Stimulated activated CD8-positive, alpha-beta memory T cell treated with anti-CD3 and anti-CD28 coated beads, Interleukin-15, amount 100 ng/mL, for 24 hours (primary cell): ENCODE data around the gene AP1M2.

ENCODE experiments used
- DNase-seq: peaks from one replicate; pipeline ENCODE4 v3.0.0-alpha.2; 2020; ENCODE audit warnings: low read depth

Gene AP1M2

DNA sequence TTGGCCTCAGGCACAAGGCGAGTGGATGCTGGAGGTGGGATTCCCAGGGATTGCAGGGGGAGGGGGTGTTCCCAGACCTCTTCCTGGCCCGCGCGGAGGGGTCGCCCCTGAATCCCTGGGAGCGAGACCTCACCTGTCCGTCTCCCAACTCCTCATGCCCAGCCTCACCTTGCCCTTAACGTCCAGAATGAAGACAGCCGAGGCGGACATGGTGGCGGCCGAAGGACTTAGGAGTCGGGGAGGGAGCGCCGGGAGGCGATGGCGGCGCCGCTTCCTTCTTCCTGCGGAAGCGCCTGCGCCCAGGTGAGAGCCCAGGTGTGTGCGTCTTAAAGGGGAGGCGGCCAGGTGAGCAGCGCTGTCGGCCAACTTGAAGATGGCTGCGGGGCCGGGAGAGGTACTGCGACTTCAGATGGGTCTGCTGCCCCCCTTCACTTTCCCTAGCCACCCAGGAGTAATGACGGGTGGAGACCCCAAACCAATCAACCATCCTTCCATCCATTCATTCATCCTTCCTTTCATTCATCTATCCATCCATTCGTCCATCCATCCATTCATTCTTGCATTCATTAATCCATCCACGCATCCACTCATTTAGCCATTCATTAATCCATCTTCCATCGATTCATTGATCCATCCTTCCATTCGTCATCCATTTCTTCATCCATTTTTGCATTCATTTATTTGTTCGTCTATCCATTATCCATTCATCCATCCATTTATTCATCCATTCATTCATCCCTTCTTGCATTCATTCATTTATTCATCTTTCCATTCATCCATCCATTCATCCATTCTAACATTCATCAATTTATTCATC, at the start of gene AP1M2:
Gene AP1M2, minus strand, starts transcription at position 291 of the 817 bp plus-strand sequence. Its CDS starts 81 bp downstream, at position 210.
- no peak for DNase-seq

DNA sequence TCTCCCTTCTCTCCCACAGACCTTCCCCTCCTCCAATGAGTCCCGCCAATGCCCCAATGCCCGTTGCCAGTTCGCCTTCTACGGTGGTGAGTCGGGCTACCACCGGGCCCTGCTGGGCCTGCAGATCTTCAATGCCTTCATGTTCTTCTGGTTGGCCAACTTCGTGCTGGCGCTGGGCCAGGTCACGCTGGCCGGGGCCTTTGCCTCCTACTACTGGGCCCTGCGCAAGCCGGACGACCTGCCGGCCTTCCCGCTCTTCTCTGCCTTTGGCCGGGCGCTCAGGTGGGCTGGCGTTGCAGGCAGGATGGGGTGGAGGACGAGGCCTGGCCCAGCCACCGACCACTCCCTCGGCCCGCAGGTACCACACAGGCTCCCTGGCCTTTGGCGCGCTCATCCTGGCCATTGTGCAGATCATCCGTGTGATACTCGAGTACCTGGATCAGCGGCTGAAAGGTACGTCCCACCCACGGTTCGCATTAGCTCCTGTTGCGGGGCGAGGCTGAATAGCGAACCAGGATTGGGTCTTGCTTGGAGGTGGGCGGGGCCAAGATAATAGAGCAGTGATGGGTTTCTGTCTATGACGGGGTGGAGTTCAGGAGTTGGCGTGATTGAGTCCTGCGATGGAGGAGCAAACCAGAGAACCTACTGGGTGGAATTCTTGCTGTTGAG, 49.3 kb upstream of the AP1M2 start:
- no peak for DNase-seq

DNA sequence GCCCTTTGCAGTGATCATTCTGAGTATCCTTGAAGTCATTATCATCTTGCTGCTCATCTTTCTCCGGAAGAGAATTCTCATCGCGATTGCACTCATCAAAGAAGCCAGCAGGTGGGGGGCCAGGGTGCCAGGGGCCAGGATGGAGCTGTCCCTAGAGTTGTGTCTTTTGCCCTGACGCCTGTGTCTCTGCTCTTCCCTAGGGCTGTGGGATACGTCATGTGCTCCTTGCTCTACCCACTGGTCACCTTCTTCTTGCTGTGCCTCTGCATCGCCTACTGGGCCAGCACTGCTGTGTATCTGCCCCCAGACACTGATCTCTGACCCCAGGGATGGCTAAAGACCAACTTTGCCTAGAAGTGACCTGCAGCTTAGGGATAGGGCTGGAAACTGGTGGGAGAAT, 47.9 kb upstream of the AP1M2 start:
- no peak for DNase-seq

DNA sequence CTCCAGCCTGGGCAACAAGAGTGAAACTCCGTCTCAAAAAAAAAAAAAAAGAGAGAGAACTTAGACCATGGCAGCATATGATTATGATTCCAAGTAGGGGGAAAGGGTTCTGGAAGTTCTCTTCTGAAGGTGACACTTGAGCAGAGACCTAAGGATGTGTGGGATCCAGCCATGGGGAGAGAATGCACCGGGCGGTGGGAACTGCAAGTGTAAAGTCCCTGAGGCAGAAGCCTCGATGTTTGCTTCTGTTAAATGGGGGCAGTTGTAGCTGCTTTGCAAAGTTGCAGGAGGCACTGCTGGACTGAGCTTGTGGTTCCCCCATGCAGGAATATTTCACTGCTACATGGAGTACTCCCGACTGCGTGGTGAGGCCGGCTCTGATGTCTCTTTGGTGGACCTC, 47.3 kb upstream of the AP1M2 start:
- DNase-seq: no peak

GRCh38 chr19:10631874-10632273, 44.8 kb upstream of the AP1M2 start:
- no peak for DNase-seq

- no peak for DNase-seq
Measured at GRCh38 chr19:10625762-10626138, 38.6 kb upstream of the AP1M2 start.

- no peak for DNase-seq
Measured at GRCh38 chr19:10625003-10625761, 38.1 kb upstream of the AP1M2 start, which contains the start of gene SLC44A2. Gene SLC44A2 (plus strand): TSS chr19:10625553. CDS start chr19:10625634, 81 bp downstream.

DNA sequence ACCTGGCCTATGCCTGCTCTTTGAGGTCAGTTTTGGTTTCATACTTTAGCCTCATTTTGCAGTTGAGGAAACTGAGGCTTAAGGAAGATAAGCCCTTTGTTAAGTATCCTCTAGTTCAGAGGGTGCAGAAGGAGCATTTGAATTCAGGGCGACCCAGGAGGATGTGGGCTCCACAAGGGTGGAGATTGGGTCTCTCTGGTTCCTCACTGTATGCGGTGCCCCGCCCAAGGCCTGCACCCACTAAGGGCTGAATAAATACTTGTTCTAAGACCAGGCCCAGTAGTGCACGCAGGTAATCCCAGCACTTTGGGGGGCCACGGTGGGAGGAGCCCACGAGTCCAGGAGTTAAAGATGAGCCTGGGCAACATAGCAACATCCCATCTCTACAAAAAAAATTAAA, 37.5 kb upstream of the AP1M2 start:
- DNase-seq: no peak

GRCh38 chr19:10621966-10622365, 34.9 kb upstream of the AP1M2 start:
- DNase-seq: no peak

GRCh38 chr19:10620786-10621185, 33.7 kb upstream of the AP1M2 start:
- DNase-seq: no peak

DNA sequence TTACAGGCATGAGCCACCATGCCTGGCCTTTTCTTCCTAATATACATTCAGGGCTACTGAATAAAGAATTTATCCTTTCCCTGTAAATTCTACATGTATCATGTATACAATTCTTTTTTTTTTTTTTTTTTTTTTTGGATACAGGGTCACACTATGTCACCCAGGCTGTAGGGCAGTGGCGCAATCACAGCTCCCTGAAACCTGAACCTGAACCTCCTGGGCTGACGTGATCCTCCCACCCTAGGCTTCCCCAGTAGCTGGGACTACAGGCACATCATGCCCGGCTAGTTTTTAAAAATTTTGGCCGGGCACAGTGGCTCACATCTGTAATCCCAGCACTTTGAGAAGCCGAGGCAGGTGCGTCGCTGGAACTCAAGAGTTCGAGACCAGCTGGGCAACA, 31.7 kb upstream of the AP1M2 start:
- no peak for DNase-seq

GRCh38 chr19:10617409-10618121, 30.5 kb upstream of the AP1M2 start:
- no peak for DNase-seq

GRCh38 chr19:10615429-10616023, 28.4 kb upstream of the AP1M2 start:
- DNase-seq: no peak

GRCh38 chr19:10612499-10613119, 25.5 kb upstream of the AP1M2 start:
- DNase-seq: no peak

DNA sequence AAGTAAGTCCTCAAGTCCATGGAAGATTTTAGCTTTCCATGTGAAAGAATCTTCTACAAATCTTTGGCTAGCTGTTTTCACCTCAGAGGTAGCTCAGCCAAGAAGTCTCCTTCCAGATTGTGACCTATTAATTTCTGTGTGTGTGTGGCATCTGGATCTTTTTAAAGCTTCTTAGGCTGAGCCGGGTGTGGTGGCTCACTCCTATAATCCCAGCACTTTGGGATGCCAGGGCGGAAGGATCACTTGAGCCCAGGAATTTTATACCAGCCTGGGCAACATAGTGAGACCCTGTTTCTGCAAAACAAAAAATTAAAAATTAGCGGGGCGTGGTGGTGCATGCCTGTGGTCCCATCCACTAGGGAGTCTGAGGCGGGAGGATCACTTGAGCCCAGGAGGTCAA, 24.8 kb upstream of the AP1M2 start:
- DNase-seq: no peak

GRCh38 chr19:10604460-10604980, 17.4 kb upstream of the AP1M2 start:
- DNase-seq: no peak

- no peak for DNase-seq
Measured at GRCh38 chr19:10603873-10604459, 16.9 kb upstream of the AP1M2 start.

DNA sequence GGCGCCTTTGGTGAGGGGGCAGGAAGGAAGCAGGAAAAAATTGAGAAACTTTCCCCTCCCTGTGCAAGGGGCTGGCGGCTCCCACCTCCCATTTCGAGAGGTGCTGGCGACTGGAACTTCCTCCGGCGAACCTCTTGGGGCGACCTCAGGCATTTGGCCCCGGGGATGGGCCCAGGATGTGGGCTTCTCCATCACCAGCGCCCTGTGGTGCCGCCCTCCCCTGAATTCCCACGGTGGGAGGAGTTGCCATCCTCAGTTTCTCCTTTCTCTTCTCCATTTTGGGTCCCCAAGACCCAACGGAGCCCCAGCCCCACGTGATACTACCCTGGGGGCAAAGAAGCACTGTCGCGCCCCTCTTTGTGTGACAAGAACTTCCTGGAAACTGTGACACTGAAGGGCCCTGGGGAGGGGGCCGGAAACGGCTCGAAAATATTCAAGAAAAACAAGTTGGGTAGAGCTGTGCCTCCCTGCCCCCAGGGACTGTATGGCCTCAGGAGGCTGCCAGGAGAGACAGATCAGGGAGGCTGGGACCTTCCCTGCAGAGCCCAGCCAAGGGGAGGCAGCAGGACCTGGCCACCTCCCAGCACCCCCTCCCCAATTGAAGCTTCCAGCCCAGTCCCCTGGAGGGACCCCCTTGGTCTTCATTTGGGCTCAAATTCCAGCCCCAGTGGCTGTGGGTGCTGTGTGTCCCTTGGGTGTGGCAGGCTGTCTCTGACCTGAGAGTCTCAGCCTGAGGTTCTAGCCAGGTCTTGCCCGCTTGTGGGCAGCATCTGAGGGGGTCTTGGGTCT, 16.2 kb upstream of the AP1M2 start:
- no peak for DNase-seq

DNA sequence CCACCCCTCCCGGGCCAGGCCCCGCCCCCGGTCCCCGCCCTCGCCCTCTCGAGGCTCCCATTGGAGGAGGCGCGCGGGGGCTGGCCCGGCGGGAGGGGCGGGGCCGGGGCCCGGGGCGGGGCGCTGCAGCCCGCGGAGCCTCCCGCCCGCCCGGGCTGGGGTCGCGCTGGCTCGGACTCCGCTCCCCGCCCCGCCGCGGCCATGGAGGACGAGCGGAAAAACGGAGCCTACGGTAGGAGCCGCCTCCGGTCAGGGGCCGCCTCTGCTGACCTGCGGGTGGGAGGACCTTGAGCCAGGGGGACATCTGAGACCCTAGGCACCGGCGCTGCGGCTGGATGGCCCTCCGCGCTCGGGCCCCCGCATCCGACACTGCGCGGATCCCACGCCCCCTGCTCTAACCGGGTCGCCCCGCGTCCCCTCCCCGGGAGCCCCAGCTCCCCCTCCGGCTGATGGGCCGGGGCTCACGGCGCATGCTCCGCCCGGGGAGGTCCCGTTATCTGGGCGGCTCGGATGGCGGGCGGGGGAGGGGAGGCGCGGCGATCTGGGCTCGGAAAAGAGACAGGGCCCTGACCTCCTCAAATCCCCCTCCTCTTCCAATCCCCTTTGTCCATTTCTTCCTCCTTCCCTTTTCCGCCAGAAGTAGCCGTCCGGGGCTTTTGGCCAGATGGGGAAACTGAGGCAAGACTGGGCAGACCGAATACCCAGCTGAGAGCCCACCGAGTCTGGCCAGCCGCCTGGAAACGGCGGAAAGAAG, 15.4 kb upstream of the AP1M2 start:
- DNase-seq: peak; percentile 87
